ENCODE results near the gene METTL8.
"Not testable (repeated sequence)": the region's sequence is repeated elsewhere in the genome, so short reads cannot be mapped to it uniquely, and the experiment has no call there.

METTL8 gene

DNA sequence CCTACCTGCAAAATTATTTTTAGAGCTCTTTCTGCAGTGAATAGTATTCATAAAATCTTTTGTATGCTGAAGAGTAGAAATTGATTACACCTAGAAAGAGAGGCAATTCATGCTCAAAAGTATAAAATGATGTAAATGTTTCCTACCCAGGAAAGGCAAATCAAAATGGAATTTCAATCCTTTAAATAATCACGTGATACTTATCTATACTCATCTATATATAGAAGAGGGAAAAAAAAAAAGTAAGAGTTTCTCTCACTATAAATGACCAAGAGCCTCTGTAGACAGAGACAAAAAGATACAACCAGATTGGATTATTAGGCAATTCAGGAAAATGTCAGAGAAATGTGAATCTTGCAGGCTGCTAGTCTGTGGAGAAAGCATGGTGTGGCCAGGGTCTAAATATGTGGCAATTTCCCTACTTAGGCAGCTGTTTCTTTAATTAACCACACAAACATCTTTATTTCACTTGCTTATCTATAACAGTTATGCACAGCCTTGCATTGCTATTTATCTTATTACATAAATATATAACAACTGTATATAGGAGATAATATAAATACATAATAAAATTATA, 39.5 kb downstream of the METTL8 start:
- no peak for DNase-seq

DNA sequence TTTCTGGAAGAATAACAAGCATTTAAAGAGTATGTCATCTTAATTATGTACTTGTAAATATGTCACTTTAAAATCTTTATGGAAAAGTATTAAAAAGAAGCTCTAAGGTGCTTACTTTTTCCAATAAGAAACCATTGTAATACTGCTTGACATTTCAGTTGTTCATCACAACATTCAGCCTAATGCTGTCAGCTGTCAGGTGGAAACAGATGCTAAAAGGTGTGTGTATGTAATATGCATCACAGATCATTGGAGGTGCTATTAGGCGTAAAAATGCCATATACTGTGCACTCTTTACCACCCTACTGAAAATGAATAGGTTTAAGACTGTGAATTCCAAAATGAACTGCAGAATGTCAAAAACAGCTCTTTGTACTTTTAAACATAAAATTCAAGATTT, 40.3 kb downstream of the METTL8 start:
- DNase-seq: no peak

GRCh38 chr2:171391532-171391931, 42.3 kb downstream of the METTL8 start:
- no peak for DNase-seq

GRCh38 chr2:171390941-171391516, 42.8 kb downstream of the METTL8 start:
- DNase-seq: peak; percentile 1

DNA sequence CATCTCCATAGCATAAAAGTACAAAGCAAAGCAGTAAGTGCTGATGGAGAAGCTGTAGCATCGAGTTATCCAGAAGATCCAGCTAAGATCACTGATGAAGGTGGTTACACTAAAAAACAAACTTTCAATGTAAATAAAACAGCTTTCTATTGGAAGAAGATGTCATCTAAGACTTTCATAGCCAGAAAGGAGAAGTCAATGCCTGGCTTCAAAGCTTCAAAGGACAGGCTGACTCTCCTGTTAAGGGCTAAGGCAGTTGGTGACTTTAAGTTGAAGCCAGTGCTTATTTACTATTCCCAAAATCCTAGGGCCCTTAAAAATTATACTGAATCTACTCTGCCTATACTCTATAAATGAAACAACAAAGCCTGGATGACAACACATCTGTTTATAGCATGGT, 44.0 kb downstream of the METTL8 start:
- DNase-seq: no peak

GRCh38 chr2:171389325-171389724, 44.5 kb downstream of the METTL8 start:
- no peak for DNase-seq

GRCh38 chr2:171387052-171387451, 46.7 kb downstream of the METTL8 start:
- DNase-seq: no peak

DNA sequence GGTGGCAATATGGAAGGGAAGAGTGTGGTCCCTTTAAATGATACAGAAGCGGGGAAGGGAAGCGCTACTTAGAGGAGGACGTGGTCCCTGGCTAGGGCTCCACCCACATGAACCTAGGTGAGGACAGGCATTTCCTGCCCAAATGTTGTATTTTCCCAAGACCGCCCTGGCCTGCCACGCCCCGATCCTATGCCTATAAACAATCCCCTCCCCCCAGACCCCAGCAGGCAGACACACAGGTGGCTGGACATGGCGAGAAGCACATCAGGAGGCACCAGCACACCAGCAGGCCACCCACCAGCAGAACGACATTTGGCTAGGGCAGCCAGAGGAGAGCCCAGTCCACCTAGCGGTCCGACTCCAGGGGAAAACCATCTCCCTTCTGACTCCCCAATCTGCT, 47.2 kb downstream of the METTL8 start:
- DNase-seq: no peak

DNA sequence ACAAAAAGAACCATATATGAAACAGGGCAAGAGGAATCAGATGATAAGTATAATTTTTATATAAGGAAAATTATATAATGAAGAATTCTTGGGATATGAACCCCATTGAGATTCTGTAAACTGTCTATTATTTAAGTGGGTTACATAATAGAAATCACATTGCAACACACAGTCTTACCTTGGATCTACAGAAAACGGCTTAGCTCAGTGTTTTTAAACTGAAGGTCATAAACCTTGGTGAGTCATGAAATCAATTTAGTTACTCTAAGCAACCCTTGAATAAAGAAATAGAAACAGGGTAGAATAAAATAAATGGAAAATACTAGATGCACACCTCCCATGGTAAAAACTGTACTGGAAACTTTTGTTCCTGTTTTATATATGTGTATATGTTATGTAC, 50.7 kb downstream of the METTL8 start:
- no peak for DNase-seq

- not testable (repeated sequence) for DNase-seq
Measured at GRCh38 chr2:171382175-171382574, 51.6 kb downstream of the METTL8 start.

DNA sequence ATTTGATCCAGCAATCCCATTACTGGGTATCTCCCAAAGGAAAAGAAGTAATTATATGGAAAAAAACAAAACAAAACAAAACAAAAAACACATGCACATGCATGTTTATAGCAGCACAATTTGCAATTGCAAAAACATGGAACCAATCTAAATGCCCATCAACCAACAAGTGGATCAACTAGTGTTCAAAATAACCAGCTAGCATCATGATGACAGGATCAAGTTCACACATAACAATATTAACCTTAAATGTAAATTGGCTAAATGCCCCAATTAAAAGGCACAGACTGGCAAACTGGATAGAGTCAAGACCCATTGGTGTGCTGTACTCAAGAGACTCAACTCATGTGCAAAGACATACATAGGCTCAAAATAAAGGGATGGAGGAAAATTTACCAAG, 55.9 kb downstream of the METTL8 start:
- DNase-seq: not testable (repeated sequence)

- no peak for DNase-seq
Measured at GRCh38 chr2:171367692-171368091, 66.1 kb downstream of the METTL8 start.

GRCh38 chr2:171365778-171366177, 68.0 kb downstream of the METTL8 start:
- DNase-seq: no peak

DNA sequence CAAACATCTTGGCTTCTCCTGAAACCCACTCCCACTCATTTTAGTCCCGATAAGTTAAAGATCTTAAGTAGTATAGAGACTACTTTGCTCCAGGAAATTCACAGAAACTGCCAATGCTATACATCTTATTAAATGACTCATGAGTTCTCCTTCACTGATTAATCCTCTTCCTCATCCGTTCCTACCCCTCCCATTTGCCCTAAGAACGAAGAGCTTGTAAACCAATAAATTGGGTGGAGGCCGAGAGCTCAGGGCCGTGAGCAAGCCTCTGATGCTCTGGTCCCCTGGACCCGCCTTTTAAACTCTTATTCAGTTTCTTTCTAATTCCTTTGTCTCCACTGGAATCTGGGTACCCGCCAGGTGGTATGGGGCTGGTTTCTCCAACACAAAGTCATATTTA, 68.6 kb downstream of the METTL8 start:
- no peak for DNase-seq

GRCh38 chr2:171362396-171362795, 71.4 kb downstream of the METTL8 start:
- DNase-seq: no peak

DNA sequence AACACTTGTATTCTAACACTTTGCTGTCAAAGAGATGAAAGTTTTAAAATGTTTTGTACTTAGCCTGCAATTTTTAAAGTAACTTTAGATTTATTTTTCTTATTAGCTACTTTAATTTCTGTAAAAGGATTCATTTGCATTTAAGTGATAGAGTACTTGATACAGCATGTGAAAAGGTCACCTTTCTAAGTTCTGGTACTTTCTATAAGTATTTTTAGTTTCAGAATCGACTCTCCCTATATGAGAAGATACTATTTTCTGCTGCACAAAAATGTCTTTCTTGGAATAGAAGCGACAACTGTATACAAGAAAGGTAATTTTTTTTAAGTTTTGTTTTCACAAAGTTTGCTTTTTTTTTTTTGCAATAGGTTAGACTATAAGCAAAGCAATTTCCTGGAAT, 72.9 kb downstream of the METTL8 start:
- no peak for DNase-seq

DNA sequence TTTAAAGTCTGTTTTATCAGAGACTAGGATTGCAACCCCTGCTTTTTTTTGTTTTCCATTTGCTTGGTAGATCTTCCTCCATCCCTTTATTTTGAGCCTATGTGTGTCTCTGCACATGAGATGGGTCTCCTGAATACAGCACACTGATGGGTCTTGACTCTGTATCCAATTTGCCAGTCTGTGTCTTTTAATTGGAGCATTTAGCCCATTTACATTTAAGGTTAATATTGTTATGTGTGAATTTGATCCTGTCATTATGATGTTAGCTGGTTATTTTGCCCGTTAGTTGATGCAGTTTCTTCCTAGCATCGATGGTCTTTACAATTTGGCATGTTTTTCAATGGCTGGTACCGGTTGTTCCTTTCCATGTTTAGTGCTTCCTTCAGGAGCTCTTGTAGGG, 80.0 kb downstream of the METTL8 start:
- DNase-seq: not testable (repeated sequence)

GRCh38 chr2:171348056-171348455, 85.7 kb downstream of the METTL8 start:
- DNase-seq: no peak

DNA sequence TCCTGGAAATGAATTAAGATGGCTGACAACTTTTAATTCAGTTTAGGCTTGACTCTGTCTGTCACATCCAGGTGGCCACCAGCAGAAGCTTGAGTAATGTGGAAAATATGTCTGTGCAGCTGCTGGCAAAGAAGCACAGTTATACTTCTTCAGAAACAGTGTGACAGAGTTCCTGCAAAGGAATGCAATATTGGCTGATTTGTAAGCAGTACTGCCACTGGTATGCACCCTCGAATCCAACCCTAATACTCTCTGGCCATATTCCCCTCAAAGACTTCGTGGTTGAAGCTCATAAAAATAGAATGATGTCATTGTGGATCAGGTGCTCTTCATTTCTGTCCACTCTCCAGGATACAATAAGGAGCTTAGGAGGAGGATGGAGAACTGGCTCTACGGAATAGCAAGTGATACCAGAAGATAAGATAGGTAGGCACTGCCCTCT, 86.2 kb downstream of the METTL8 start:
- DNase-seq: no peak

DNA sequence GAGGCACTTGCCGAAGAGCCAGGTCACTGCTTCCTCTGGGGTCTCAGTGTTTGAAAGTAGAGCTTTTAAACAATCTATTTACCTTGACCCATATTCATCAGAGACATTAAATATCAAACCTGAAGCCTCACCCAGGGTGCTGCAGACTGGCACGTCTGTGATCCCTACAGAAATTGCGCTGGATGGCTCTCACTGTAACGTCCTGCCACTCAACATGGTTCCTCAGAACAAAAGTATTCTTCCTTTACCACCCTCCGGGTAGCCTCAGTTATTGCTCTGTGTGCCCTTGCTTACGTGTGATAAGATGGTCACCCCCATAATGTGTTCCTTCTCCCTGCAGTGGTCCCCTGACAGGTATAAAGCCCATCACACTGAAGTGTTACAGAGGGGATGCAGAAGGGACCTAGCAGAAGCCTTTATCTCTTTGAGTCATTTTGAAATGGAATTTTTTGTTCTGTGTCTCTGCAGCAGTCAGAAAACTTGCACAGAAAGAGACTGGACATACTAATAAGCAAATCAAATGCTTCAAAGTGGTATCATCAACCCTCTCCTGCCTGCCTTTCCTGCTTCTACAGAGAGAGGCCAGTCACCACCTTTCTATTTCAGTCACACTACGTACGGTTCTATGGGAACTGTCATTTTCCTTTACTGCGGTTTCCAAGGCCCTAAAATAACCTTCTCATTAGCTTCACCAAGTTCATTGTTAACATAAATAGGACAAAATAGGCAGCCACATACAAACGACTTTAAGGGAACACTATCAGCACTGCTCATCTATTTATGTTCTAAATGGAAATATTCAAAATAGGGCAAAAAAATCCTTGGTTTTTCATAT, 86.8 kb downstream of the METTL8 start:
- DNase-seq: no peak

DNA sequence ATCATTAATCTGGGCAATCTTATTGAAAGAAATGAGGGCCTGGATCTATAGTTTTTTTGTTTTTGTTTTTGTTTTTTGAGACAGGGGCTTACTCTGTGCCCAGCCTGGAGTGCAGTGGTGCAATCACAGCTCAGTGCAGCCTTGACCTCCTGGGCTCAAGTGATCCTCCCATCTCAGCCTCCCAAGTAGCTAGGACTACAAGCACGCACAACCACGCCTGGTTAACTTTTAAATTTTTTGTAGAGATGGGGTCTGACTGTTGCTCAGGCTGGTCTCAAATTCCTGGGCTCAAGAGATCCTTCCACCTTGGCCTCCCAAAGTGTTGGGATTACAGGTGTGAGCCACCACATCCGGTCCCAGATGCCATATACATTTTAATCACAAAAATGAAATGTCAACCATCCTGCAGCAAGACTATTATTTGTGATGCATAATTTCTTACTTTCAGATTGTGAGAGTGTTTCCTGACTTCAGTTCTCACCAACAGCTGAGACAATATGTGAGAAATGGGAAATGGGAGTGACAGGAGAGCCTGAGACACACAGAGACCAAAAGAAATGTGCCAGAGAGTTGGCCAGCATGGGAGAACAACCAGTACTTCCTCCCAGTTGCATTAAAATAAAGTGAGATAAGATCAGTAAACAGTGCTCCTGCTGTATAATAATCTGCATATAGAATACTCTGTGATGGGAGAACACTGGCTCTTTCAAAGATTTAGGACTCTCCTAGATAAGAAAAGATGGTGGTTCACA, 87.6 kb downstream of the METTL8 start:
- no peak for DNase-seq

DNA sequence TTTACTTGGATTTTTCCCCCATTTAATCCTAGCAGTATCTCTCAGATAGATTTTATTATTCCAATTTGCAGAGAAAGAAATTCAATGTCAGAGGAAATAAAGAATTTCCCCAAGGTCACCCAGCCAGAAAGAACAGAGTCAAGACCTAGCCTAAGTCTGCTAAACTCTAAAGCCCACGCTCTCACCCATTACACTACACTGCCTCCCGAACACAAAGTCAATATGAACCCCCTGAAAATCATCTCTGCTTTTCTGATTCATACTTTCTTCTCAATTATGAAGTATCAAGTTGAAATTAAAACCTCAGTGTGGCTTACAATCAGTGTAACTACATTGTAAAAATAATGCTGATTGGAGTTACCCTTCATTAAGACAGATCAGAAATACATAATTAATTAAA, 89.6 kb downstream of the METTL8 start:
- no peak for DNase-seq

DNA sequence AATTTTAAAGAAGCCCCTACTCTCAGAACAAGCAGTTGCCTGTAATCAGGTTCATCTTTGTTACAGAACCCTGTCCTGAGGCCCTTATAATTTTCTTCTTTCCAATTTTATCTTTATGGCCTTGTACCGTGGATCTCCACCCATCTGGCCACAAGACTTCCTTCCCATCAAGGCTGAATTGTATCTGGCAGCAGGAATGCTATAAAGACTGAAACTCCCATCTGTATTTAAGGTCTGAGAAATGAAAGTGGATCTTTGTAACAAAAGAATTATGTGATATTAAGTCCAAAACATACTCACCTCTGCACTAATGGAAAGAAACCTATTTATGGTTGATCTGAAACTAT, 91.8 kb downstream of the METTL8 start:
- DNase-seq: no peak
